SK-N-MC (cell line): ENCODE measurements around the gene C11orf52.
"Not testable (repeated sequence)": the region's sequence is repeated elsewhere in the genome, so short reads cannot be mapped to it uniquely, and the experiment has no call there.

ENCODE experiments used
- DNase-seq: peaks from one replicate; pipeline ENCODE4 v3.0.0-alpha.2; 2011; ENCODE audit warnings: low read depth, low spot score
- H3K27ac ChIP-seq: fragments of 200-600 bp; sonication (generic); 2 replicates; pipeline ENCODE4 v1.5.1; 2016; ENCODE audit warnings: mixed run types
- H3K36me3 ChIP-seq: fragments of 200-600 bp; sonication (generic); 2 replicates; pipeline ENCODE4 v1.6.1; 2017; ENCODE audit warnings: antibody characterized with exemption, low read length, mixed read lengths; ENCODE audit not compliant: insufficient read depth
- H3K4me3 ChIP-seq: fragments of 200-600 bp; sonication (generic); 2 replicates; pipeline ENCODE4 v1.5.1; 2016
- H3K9ac ChIP-seq: fragments of 200-600 bp; sonication (generic); 2 replicates; pipeline ENCODE4 v1.8.0; 2017; ENCODE audit warnings: mixed run types, mixed read lengths; ENCODE audit not compliant: insufficient read length
- H3K9me3 ChIP-seq: fragments of 200-600 bp; sonication (generic); 2 replicates; pipeline ENCODE4 v1.6.1; 2017; ENCODE audit warnings: low read depth, mild to moderate bottlenecking, antibody characterized with exemption, low read length, moderate library complexity, mixed read lengths
- EZH2 ChIP-seq: fragments of 200-600 bp; sonication (generic); IDR thresholded peaks from one replicate; pipeline ENCODE4 v1.6.1; 2017; ENCODE audit warnings: antibody characterized with exemption
- FOXP2 ChIP-seq: optimal IDR thresholded peaks from 2 replicates; pipeline ENCODE3; 2011; ENCODE audit warnings: mild to moderate bottlenecking, moderate library complexity; ENCODE audit not compliant: insufficient read depth; ENCODE audit errors: extremely low read length, control extremely low read depth
- POLR2AphosphoS5 ChIP-seq: IDR thresholded peaks from 2 replicates; pipeline ENCODE4 v1.6.1; 2012; ENCODE audit warnings: mild to moderate bottlenecking, low read depth, low read length, borderline replicate concordance

Gene C11orf52

GRCh38 chr11:111879637-111879960 lies 39.1 kb upstream of the C11orf52 start:
- Histone ChIP-seq H3K9me3 (no peaks in the 10 kb centered on the region), H3K27ac (peak overlapping the region; percentile 96), H3K9ac (peak overlapping the region; percentile 86)

GRCh38 chr11:111882202-111882601 lies 36.5 kb upstream of the C11orf52 start:
- DNase-seq, result no peak
- Histone ChIP-seq H3K4me3 (no peak overlapping the region), H3K36me3 (no peaks in the 10 kb centered on the region), H3K9ac (no peak overlapping the region), H3K9me3 (no peaks in the 10 kb centered on the region), H3K27ac (no peak overlapping the region)
- TF ChIP-seq POLR2AphosphoS5 (no peak), EZH2 (no peak), FOXP2 (no peak)

More at GRCh38 chr11:111879637-111879960, 39.1 kb upstream of the C11orf52 start:
- Histone ChIP-seq H3K36me3 (peaks cover 18% of the 10 kb centered on the region; the same call in 1 of the 2 replicates), H3K4me3 (peak overlapping the region; percentile 94)
- TF ChIP-seq POLR2AphosphoS5 (no peak), EZH2 (no peak), FOXP2 (no peak)
- no peak for DNase-seq

- not testable (repeated sequence) for H3K9ac ChIP-seq, H3K9me3 ChIP-seq, DNase-seq, H3K27ac ChIP-seq, H3K4me3 ChIP-seq, H3K36me3 ChIP-seq
These were observed 33.7 kb upstream of the C11orf52 start for GRCh38 chr11:111885053-111885452.

GRCh38 chr11:111886032-111886431 lies 32.7 kb upstream of the C11orf52 start:
- TF ChIP-seq POLR2AphosphoS5, result no peak
- no peaks in the 10 kb centered on the region for H3K9me3 ChIP-seq
- H3K36me3 ChIP-seq, result no peaks in the 10 kb centered on the region

GRCh38 chr11:111886844-111887243 lies 31.9 kb upstream of the C11orf52 start:
- H3K9ac ChIP-seq, result no peak overlapping the region
- H3K36me3 ChIP-seq, result no peaks in the 10 kb centered on the region
- no peaks in the 10 kb centered on the region for H3K9me3 ChIP-seq
- no peak for DNase-seq
- no peak overlapping the region for H3K4me3 ChIP-seq
- TF ChIP-seq EZH2, result no peak
- TF ChIP-seq POLR2AphosphoS5, result no peak
- TF ChIP-seq FOXP2, result no peak
- no peak overlapping the region for H3K27ac ChIP-seq

More at GRCh38 chr11:111886032-111886431, 32.7 kb upstream of the C11orf52 start:
- DNase-seq, result no peak
- Histone ChIP-seq H3K9ac (no peak overlapping the region), H3K4me3 (no peak overlapping the region), H3K27ac (no peak overlapping the region)

GRCh38 chr11:111905411-111905810 lies 13.3 kb upstream of the C11orf52 start:
- H3K27ac ChIP-seq, result no peak overlapping the region
- no peak overlapping the region for H3K4me3 ChIP-seq
- TF ChIP-seq FOXP2 (no peak), POLR2AphosphoS5 (no peak), EZH2 (no peak)
- no peaks in the 10 kb centered on the region for H3K9me3 ChIP-seq
- H3K36me3 ChIP-seq, result no peaks in the 10 kb centered on the region
- DNase-seq, result no peak
- no peak overlapping the region for H3K9ac ChIP-seq

- Histone ChIP-seq H3K9ac (no peak overlapping the region), H3K36me3 (no peaks in the 10 kb centered on the region), H3K9me3 (no peaks in the 10 kb centered on the region), H3K4me3 (no peak overlapping the region), H3K27ac (no peak overlapping the region)
- TF ChIP-seq EZH2, result no peak
- DNase-seq, result no peak
These were observed 12.0 kb upstream of the C11orf52 start for GRCh38 chr11:111906680-111907079.

- Histone ChIP-seq H3K27ac (no peak overlapping the region), H3K9ac (no peak overlapping the region), H3K9me3 (no peaks in the 10 kb centered on the region), H3K36me3 (no peaks in the 10 kb centered on the region), H3K4me3 (no peak overlapping the region)
- TF ChIP-seq FOXP2, result no peak
- TF ChIP-seq EZH2, result no peak
- TF ChIP-seq POLR2AphosphoS5, result no peak
- DNase-seq, result no peak
These were observed 9.9 kb upstream of the C11orf52 start for GRCh38 chr11:111908639-111909305.

GRCh38 chr11:111909378-111909777 lies 9.3 kb upstream of the C11orf52 start:
- DNase-seq, result no peak
- no peak for TF ChIP-seq POLR2AphosphoS5
- TF ChIP-seq EZH2, result no peak
- no peak for TF ChIP-seq FOXP2
- no peaks in the 10 kb centered on the region for H3K9me3 ChIP-seq
- no peak overlapping the region for H3K27ac ChIP-seq
- no peak overlapping the region for H3K9ac ChIP-seq
- no peak overlapping the region for H3K4me3 ChIP-seq
- no peaks in the 10 kb centered on the region for H3K36me3 ChIP-seq
